ENCODE results near the gene IFT43. TPM values are rescaled to one million over a fixed set of nuclear protein-coding genes. Genes with fewer than 3 reads are reported as not detected.

The IFT43 gene
- total and polyA plus RNA-seq, 9 of the 15 experiments (the other 6 are each of a cell fraction or from before 2014, with no cell fraction given): 4.9 to 12.8 (median 8.0) TPM

- intact Hi-C loops (cut with micrococcal nuclease) (no loop called here), in situ Hi-C loops (cut with MboI) (no loop called here)
- TF ChIP-seq HCFC1 (IDR thresholded peaks at IDR 0.05; ENCODE audit: low read depth, low read length): no peak
- Histone ChIP-seq H3K4me1 (replicated peaks in 1 of 2; ENCODE audit: control insufficient read depth in 2 of 2, insufficient read depth in 2 of 2, low read length in 2 of 2) (no peaks in the 10 kb centered on the region), H3K9me3 (replicated peaks; ENCODE audit: control insufficient read depth, insufficient read depth, low read depth, low read length) (no peaks in the 10 kb centered on the region), H3K4me3 (no peak overlapping the region), H4K20me1 (replicated peaks; ENCODE audit: control insufficient read depth, insufficient read depth, low read length) (no peaks in the 10 kb centered on the region), H3K9me1 (ENCODE audit: control insufficient read depth, insufficient read depth, low read length) (no peaks in the 10 kb centered on the region), H3K9ac (ENCODE audit: insufficient read depth in 1 of 2, low read depth in 2 of 2, low read length in 2 of 2) (no peak overlapping the region), H2AFZ (ENCODE audit: low read depth, low read length) (no peak overlapping the region), H3K27me3 (ENCODE audit: control insufficient read depth in 2 of 2, insufficient read depth in 2 of 2, low read length in 2 of 2) (no peaks in the 10 kb centered on the region), H3K36me3 (ENCODE audit: control insufficient read depth, insufficient read depth, low read length) (no peaks in the 10 kb centered on the region), H3K4me2 (ENCODE audit: insufficient read depth, low read length) (no peak overlapping the region), H3K79me2 (ENCODE audit: control insufficient read depth, insufficient read depth, low read length) (no peaks in the 10 kb centered on the region), H3K27ac (ENCODE audit: extremely low read depth, low read depth, low read length) (no peak overlapping the region)
- CTCF ChIA-PET (ENCODE audit: low intra/inter-chr PET ratio): no interaction called here
- 37% methylated on average over 2 of the region's 2 CpGs for WGBS (ENCODE audit: insufficient coverage, low coverage, missing lambda C conversion rate)
- POLR2A ChIA-PET: no interaction called here
- no TSS peak for BruUV-seq (replicated peaks)
- DNase-seq (ENCODE audit: extremely low read depth in 1 of 4, low spot score in 3 of 4) (no peak), FAIRE-seq (no peak), ATAC-seq (no peak)
Observed at GRCh38 chr14:76006253-76006652, 20.7 kb downstream of the IFT43 start.

GRCh38 chr14:76007379-76007778 lies 21.8 kb downstream of the IFT43 start:
- CTCF ChIA-PET (ENCODE audit: low intra/inter-chr PET ratio): no interaction called here
- 17% methylated on average over 1 of the region's 1 CpG for WGBS (ENCODE audit: insufficient coverage, low coverage, missing lambda C conversion rate)
- no peaks in the 10 kb centered on the region; a peak in 1 of 5 replicates for H3K4me1 ChIP-seq (replicated peaks in 1 of 2; ENCODE audit: control insufficient read depth in 2 of 2, insufficient read depth in 2 of 2, low read length in 2 of 2)
- H3K9me1 ChIP-seq (ENCODE audit: control insufficient read depth, insufficient read depth, low read length): no peaks in the 10 kb centered on the region
- H3K27ac ChIP-seq (ENCODE audit: extremely low read depth, low read depth, low read length): no peak overlapping the region
- intact Hi-C loops (cut with micrococcal nuclease): no loop called here
- in situ Hi-C loops (cut with MboI): no loop called here
- BruUV-seq (replicated peaks): no TSS peak
- POLR2A ChIA-PET: no interaction called here
- no peaks in the 10 kb centered on the region for H4K20me1 ChIP-seq (replicated peaks; ENCODE audit: control insufficient read depth, insufficient read depth, low read length)
- H3K79me2 ChIP-seq (ENCODE audit: control insufficient read depth, insufficient read depth, low read length): no peaks in the 10 kb centered on the region
- no peak overlapping the region for H3K4me2 ChIP-seq (ENCODE audit: insufficient read depth, low read length)
- no peak overlapping the region for H3K9ac ChIP-seq (ENCODE audit: insufficient read depth in 1 of 2, low read depth in 2 of 2, low read length in 2 of 2)
- FAIRE-seq: no peak
- ATAC-seq: no peak
- DNase-seq (ENCODE audit: extremely low read depth in 1 of 4, low spot score in 3 of 4): no peak
- H3K4me3 ChIP-seq: no peak overlapping the region
- no peaks in the 10 kb centered on the region for H3K27me3 ChIP-seq (ENCODE audit: control insufficient read depth in 2 of 2, insufficient read depth in 2 of 2, low read length in 2 of 2)
- no peak overlapping the region for H2AFZ ChIP-seq (ENCODE audit: low read depth, low read length)
- no peaks in the 10 kb centered on the region for H3K36me3 ChIP-seq (ENCODE audit: control insufficient read depth, insufficient read depth, low read length)
- H3K9me3 ChIP-seq (replicated peaks; ENCODE audit: control insufficient read depth, insufficient read depth, low read depth, low read length): no peaks in the 10 kb centered on the region
- TF ChIP-seq ZC3H11A (IDR thresholded peaks at IDR 0.05; ENCODE audit: low read depth, low read length) (no peak), ZNF280A (IDR thresholded peaks at IDR 0.05; ENCODE audit: low read depth, partially characterized antibody) (no peak), BRD9 (IDR thresholded peaks at IDR 0.05; ENCODE audit: low read depth, partially characterized antibody) (no peak), RB1 (IDR thresholded peaks at IDR 0.05; ENCODE audit: low read depth) (no peak), NFATC3 (IDR thresholded peaks at IDR 0.05) (no peak), ZNF778 (CRISPR knock-in tag; IDR thresholded peaks at IDR 0.05) (no peak), TCFL5 (CRISPR knock-in tag; conservative IDR thresholded peaks at IDR 0.05) (no peak), ZFP36 (IDR thresholded peaks at IDR 0.05; ENCODE audit: low read depth, low read length, partially characterized antibody) (no peak), ZNF239 (CRISPR knock-in tag; IDR thresholded peaks at IDR 0.05) (no peak), ZBED1 (IDR thresholded peaks at IDR 0.05) (no peak), CTCF (IDR thresholded peaks at IDR 0.05 in 2 of 3, conservative IDR thresholded peaks at IDR 0.05 in 1 of 3; ENCODE audit: insufficient read depth in 2 of 3, low read depth in 1 of 3, low read length in 3 of 3) (no peak), RFX7 (CRISPR knock-in tag; IDR thresholded peaks at IDR 0.05) (no peak), NR2C2 (CRISPR knock-in tag; IDR thresholded peaks at IDR 0.05) (no peak), NR2C2 (tag; IDR thresholded peaks at IDR 0.05) (no peak)

Measured in K562 (cell line).